ENCODE measurements around the gene LONP1. TPM values are rescaled to one million over a fixed set of nuclear protein-coding genes. Genes with fewer than 3 reads are reported as not detected.

LONP1 gene
- total RNA-seq, 1 donor from 2014 or later: 63.9 TPM

DNA sequence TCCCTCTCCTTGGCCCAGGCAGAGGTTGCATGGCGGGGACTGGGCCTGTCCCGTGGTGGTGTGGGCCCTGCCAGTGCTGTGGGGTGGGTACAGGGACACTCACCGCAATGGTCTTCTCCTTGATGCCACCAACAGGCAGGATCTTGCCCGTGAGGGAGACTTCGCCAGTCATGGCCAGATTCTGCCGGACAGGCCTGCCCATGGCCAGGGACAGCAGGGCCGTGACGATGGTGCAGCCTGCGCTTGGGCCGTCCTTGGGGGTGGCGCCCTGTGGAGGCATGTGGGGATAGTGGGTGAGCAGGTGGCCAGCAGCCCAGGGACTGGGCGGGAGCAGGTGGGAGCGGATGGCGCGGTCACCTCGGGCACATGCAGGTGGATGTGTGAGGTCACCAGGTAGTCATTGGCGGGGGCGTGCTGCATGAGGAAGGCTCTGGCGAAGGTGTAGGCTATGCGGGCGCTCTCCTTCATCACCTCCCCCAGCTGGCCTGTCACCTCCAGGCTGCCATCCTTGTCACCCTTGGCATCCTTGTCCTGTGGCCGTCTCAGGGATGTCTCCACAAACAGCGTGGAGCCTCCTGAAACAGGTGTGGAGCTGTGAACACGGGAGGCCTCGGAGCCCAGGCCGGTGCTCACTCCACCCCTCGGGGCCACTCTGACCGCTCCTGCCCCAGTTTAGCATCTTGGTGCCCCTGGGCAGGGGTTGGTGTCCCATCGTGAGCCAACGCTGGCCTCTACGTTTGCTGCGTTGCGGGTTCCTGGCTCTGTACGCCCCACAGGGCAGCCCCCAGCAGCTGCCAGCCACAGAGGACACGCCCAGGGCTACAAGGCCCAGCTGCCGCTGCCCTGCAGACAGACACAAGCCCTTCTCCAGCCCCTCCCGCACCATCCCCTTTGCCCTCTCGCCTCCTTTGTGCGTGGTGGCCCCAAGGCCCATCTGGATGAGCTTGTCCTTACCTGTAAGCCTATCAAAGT, 26.5 kb downstream of the LONP1 start:
- no peak for DNase-seq (ENCODE audit: low spot score)

DNA sequence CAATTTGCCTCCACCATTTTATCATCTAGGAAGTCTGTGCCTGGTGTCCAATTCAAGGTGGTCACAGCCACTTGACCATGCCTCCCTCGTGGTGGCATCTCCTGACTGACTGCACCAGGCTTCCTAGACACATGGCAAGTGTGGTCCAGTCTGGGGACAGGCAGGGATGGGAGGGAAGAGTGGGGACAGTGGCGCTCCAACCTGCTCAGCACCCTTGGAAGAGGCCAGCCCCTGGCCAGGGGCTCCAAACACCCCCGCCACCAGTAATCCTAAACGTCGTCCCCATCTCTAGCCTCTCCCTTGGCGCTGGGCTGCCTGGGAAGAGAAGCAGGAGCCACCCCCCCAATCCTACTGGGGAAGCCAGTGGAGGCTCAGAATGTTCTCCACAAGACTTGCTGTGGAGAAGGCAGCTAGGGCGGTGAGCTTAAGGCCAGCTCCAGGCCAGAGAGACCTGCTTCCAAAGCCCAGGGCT, 27.2 kb downstream of the LONP1 start:
- no peak for DNase-seq (ENCODE audit: low spot score)

DNA sequence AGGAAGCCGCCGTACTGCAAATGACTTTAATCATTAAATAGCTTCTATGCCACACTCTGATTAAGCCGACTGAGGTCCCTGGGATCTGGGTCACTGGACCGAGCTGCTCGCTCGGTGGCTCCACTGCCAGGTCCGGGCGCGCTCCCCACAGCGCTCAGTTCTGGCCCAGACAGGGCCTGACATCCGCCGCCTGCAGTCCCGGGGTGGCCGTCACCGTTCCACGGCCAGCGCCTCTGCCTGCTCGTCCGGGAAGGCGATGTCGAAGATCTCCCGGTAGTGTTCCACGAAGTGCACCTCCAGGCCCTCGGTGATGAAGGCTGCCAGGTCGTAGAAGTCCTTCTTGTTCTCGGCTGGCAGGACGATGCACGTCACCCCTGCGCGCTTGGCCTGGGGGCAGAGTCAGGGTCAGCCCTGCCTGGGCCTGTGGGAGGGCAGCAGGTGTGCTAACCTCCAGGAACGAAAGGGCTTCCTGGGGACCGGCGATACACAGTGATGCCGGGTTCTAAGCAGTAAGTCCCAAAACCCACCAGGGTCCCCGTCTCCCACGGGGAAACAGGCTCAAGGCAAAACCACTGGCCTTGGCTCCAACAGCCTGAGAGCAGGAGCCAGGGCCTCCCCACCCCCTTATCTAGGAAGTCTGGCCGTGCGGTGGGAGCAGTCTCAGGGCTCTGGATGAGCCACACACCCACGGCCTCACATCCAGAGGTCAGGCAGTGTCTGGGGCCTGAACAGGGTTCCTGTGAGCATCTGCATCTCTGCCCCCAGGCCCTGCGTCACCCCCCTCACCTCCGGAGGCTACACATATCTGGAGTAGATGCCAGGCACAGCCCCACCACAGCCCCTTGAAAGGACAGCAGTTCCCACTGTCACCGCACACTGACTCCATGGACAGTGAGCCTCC, 27.9 kb downstream of the LONP1 start:
- DNase-seq (ENCODE audit: low spot score): peak; percentile 87

DNA sequence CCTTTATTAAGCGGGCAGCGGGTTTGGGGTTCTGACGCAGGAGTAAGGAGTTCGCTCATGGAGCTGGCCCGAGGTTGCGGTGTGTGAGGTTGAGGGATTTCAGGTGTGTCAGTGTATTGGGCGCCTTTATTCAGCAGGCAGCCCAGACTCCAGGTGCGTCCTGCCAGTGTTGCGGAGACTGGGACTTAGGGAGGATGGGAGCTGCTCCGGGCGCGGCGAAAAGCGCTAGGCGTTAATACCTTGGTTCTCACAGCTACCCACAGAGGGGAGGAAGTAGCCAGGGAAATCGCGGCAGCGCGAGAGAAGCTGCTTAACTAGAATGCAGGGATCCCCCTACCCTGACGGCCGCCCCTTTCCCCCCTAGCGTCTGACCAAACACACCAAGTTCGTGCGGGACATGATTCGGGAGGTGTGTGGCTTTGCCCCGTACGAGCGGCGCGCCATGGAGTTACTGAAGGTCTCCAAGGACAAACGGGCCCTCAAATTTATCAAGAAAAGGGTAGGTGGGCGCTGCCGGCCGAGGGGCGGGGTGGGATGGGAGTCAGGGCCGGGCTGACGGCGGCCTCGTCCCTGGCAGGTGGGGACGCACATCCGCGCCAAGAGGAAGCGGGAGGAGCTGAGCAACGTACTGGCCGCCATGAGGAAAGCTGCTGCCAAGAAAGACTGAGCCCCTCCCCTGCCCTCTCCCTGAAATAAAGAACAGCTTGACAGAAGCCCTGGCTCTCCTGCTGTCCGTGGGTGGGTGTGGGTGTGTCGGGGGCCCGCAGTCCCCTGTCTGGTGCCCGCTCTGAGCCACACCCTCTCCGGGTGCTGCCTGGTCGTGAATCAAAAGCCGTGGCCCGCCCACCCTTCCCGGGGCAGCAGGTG, 28.8 kb downstream of the LONP1 start:
- DNase-seq (ENCODE audit: low spot score): peak; percentile 89

DNA sequence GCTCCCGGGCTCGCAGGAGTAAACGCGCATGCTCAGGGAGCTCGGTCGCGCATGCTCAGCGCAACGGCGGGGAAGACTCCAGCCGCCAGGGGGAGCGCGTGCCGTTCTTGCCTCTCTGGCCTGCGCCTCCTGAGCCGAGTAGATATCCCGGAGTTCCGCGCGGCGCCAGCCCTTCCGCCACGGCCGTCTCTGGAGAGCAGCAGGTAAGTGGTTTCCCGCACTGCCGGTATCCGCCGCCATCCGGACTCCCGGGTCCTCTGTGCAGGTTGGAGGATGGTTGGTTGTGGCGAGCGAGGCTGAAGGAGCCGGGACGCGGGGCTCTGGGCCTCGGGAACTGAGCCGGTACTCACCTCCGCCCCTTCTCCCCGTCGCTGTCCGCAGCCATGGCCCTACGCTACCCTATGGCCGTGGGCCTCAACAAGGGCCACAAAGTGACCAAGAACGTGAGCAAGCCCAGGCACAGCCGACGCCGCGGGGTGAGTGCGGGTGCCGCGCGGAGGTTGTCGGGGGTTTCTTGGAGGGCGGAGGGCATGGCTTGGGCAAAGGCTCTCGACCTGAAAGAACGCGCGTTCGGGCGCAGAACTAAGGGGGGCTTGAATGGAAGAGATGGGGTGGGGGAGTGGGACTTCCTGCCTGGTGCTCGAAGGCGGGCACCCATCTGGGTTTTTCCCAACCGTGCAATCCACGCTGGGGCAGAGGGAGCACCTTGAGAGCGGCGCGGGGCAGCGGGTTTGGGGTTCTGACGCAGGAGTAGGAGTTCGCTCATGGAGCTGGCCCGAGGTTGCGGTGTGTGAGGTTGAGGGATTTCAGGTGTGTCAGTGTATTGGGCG, 29.6 kb downstream of the LONP1 start, which contains the start of gene RPL36:
Gene RPL36, plus strand, starts transcription at position 171 of the 830 bp plus-strand sequence. Its CDS starts 213 bp downstream, at position 384.
- DNase-seq (ENCODE audit: low spot score): peak; percentile 100

DNA sequence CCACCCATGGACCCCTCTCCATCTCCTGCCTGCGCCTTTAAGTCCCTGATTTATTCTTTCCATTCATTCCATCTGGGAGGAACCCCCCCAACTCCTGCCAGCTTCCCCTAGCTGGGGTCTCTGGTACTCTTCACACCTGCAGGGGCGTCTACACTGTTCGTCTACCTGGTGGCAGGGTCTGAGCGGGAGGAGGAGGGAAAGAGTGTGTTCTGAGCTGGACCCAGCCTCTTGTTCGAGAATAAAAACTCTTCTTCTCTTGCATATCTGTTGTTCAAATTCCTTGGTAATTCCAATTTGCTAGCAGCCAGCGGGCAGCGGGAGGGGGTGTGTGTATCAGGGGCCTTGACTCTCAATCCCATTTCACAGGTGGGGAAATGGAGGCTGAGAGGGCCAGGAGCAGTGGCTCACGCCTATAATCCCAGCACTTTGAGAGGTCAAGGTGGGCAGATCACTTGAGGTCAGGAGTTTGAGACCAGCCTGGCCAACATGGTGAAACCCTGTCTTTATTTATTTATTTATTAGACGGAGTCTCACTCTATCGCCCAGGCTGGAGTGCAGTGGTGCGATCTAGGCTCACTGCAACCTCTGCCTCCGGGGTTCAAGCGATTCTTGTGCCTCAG, 31.6 kb downstream of the LONP1 start:
- peak; percentile 79 for DNase-seq (ENCODE audit: low spot score)

DNA sequence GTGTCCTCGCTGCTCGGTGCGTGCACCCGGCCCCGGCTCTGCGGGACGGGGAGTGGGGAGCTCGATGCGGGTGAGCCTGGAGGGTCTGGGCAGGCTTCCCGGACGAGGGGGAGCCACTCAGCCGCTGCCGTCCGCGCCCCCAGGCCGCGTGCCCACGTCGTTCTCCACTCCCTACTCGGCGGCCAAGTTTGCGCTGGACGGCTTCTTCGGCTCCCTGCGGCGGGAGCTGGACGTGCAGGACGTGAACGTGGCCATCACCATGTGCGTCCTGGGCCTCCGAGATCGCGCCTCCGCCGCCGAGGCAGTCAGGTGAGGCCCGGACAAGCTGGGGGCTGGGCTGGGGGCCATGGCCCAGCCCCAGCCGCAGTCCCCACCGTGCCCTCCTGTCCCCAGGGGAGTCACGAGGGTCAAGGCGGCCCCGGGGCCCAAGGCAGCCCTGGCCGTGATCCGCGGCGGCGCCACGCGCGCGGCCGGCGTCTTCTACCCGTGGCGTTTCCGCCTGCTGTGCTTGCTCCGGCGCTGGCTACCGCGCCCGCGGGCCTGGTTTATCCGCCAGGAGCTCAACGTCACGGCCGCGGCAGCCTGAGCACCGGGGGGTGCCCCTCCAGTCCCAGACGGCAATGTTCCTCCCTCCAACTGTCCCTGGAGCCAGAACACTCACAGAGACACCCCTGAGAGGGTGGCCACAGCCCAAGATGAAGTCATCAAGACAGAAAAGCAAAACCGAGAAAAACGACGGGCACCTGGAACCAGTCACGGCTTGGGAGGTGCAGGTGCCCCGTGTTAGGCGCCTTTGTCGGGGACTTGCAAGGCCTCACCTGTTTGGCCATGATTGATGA, 32.4 kb downstream of the LONP1 start:
- DNase-seq (ENCODE audit: low spot score): peak; percentile 90

DNA sequence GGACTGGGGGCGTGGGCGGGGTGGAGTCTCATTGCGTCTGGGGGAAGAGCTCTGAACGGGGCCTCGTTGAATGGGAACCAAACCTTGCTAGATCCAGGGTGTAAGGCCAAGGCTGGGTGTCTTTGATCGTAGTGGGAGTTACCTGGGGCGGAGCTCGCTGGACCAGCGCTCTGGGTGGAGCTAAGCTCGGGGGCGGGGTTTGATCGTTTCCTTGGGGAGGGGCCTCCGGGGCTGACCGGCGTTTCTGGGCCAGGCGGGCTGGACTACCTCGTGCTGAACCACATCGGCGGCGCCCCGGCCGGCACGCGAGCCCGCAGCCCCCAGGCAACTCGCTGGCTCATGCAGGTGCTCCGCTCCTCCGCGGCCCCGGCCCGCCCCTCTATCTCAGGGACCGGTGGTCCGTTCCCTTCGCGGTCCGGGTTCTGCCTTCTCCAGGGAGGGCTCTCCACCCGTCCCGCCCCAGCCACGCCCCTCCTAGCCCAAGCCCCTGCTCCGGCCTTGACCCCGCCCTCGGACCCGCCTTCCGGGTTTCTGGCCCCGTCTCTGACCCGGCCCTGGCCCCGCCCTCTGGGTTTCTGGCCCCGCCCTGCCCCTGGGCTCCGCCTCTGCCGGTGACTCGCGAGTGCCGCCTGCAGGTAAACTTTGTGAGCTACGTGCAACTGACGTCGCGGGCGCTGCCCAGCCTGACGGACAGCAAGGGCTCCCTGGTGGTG, 33.1 kb downstream of the LONP1 start:
- DNase-seq (ENCODE audit: low spot score): peak; percentile 100

DNA sequence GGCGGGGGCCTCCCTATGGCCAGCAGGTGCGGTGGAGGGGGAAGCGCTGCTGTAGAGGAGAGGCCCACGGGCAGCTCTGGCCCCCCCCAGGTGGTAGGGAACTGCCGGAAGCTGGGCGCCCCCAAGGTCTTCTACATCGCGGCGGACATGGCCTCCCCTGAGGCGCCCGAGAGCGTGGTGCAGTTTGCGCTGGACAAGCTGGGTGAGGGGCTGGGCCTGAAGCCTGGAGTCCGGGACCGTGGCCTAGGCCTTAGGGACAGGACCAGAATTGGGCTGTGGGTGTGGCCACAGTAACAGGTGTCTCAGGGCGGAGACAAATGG, 33.7 kb downstream of the LONP1 start:
- no peak for DNase-seq (ENCODE audit: low spot score)

DNA sequence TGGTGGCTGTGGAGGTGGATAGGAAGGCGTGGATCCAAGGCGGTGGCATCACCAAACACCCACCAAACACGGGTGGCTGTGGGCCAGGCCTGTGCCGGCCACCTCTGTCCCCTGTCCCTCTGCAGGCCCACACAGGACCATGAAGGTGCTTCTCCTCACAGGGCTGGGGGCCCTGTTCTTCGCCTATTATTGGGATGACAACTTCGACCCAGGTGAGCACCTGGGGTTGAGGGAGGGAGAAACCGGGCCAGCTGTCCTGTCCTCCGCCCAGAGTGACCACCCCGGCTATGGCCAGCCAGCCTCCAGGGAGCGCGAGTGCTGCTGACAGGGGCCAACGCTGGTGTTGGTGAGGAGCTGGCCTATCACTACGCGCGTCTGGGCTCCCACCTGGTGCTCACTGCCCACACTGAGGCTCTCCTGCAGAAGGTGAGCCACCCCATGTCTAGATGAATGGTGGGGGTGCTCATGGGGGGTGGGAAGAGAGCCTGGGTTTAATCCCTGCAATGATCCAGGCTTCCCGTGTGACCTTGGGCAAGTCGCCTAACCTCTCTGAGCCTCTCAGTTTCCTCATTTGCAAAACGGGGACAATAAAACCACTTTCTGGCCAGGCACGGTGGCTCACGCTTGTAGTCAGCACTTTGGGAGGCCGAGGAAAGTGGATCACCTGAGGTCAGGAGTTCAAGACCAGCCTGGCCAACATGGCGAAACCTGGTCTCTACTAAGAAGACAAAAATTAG, 35.1 kb downstream of the LONP1 start:
- DNase-seq (ENCODE audit: low spot score): peak; percentile 88

DNA sequence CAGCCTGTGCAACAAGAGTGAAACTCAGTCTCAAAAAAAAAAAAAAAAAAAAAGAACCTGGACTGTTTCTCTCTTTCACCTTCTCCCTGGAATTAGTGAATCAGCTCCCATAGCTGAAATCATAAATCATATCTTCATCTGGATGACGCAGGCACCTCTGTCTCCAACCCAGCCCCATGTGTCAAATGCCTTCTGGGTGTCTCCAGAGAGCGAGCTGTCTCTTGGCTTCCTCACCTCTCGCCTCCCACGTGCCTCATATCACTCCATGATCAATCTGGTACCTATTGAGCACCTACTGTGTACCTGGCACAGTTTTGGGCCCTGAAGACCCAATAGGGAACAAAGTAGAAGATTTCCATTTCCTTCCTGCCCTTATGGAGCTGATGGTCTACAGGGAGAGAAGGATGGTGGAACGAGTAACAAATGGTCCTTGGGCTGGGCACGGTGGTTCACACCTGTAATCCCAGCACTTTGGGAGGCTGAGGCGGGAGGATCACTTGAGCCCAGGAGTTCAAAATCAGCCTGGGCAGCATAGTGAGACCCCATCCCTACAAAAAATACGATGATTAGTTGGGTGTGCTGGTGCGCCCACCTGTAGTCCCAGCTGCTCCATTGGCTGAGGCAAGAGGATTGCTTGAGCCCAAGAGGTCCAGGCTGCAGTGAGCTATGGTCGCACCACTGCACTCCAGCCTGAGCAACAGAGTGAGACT, 36.6 kb downstream of the LONP1 start:
- no peak for DNase-seq (ENCODE audit: low spot score)

DNA sequence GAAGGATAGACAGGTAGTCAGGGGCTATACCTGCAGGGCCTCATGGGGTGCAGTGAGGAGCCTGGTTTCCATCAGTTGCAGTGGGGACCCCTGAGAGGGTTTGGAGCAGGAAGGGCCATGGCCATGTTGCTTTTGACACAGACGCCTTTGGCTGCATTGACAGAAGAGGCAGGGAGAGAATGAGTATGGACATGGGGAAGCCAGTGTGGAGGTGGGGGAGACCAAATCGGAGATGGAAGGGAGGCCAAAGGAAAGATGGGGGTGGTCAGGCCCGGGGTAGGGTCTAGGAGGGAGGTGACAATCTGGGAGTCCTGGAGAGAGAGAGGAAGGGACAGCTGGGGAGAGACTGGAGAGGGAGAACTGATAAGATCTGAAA, 37.9 kb downstream of the LONP1 start:
- no peak for DNase-seq (ENCODE audit: low spot score)

DNA sequence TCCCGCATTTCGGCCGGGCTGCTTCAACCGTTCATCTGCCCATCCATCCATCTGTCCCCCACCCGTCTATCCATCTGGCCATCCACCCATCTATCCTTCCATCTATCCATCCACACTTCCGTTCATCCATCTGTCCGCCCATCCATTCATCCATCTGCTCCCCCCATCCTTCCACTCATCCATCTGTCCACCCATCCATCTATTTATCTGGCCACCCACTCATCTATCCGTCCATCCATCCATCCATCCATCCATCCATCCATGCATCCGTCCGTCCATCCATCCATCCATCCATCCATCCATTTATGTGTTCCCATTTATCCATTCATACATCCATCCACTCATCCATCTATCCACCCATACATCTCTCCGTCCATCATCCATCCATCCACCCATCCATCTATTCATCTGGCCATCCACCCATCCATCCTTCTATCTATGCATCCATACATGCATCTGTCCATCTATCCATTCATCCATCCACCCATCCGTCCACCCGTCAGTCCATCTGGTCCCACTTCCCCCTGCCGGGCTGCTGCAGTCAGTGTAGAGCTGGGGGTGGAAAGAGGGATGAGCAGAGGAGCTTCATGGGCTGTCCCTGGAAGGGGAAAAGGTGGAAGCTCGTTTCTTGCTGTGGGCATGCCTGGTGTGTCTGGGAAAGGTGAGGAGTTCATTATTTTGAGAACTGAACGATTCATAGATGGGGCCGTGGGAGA, 38.4 kb downstream of the LONP1 start:
- no peak for DNase-seq (ENCODE audit: low spot score)

DNA sequence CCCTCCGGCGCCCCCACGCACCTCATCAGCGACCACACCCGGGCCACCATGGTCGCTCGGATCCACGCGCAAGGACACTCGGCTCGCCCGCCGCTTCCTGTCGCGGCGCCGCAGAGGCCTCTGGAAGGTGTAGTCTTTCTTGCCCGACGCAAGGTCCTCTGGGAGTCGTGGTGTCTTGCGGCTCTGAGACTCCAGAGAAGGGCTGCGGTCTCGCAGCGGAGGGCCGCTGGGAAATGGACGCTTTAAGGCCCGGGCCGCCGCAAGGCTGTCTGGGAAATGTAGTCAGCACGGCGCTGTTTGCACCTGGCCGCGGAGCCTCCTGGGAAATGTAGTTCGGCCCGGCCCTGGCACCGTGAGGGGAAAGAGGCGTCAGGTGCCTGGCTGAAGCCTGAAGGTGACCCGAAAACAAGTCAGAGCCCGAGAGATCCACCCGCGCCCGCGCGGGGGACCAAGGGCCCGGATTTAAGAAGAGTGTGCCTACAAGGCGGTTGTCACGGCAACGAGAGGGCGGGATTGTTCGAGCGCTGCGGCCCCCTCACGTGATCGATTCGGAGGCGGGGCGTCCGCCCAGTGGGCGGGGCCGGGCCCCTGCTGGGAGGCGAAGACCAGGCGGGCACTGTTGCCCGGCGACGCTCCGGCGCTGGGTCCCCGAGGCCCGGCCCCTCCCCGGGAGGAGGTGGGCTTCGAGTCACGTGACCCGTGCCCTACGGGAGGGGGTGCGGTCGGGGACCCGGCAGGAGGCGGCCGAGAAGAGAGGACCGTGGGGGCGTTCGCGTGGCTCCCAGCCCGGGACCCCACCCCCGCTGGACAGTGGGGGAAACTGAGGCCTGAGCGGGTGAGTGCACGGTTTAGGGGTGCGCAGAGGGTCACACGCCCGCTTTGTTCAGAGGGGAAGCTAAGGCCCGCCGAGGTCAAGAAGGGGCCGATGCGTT, 39.2 kb downstream of the LONP1 start, which contains the start of the genes HSD11B1L and MICOS13:
Gene HSD11B1L, plus strand, starts transcription at position 591 of the 932 bp plus-strand sequence. CDS start 3,806 bp downstream, outside the sequence.
Gene MICOS13, minus strand, starts transcription at position 80 of the 932 bp plus-strand sequence. Its CDS starts 30 bp downstream, at position 50.
- DNase-seq (ENCODE audit: low spot score): peak; percentile 99

DNA sequence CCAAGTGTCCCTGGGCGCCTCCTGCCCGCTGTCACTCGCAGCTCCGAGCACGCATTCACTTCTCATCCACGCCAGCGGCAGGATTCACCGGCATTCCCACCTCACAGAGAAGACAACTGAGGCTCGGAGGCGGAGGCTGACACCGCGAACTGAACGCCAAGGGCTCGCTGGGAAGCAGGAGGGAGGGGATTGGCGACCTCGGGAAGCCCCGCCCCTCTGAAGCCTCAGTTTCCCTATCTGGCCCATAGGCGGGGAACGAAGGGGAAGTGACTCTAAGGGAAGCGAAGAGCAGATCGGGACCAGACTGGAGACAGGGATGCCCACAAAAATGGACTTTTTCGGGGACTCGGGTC, 39.9 kb downstream of the LONP1 start:
- no peak for DNase-seq (ENCODE audit: low spot score)

All from mesenteric fat pad (tissue), 1 donor.